GM19035 (cell line): ENCODE measurements around the gene KCTD7.
A peak's percentile ranks its signal among the peaks of the same experiment; 100 is the strongest.
"Not testable (repeated sequence)": the region's sequence is repeated elsewhere in the genome, so short reads cannot be mapped to it uniquely, and the experiment has no call there.

Experiments used
- ATAC-seq: cut with Tn5 transposase; IDR thresholded peaks from one replicate; pipeline ENCODE4 v1.9.1; 2021; ENCODE audit not compliant: unreplicated experiment

Gene KCTD7

GRCh38 chr7:66681491-66682349 is 53.0 kb downstream of the KCTD7 start:
- ATAC-seq = peak; percentile 84

- ATAC-seq = peak; percentile 28
These were observed 53.8 kb downstream of the KCTD7 start for GRCh38 chr7:66682350-66683093.

- ATAC-seq = not testable (repeated sequence)
These were observed 54.6 kb downstream of the KCTD7 start for GRCh38 chr7:66683094-66683769.

GRCh38 chr7:66683770-66684123 is 55.1 kb downstream of the KCTD7 start:
- ATAC-seq = no peak

- not testable (repeated sequence) for ATAC-seq
These were observed 57.0 kb downstream of the KCTD7 start for GRCh38 chr7:66685663-66686062.

GRCh38 chr7:66687186-66687585 is 58.5 kb downstream of the KCTD7 start:
- no peak for ATAC-seq

GRCh38 chr7:66687672-66688071 is 59.0 kb downstream of the KCTD7 start:
- not testable (repeated sequence) for ATAC-seq

- ATAC-seq = no peak
These were observed 60.4 kb downstream of the KCTD7 start for GRCh38 chr7:66689081-66689480.

- ATAC-seq = no peak
These were observed 64.7 kb downstream of the KCTD7 start for GRCh38 chr7:66693331-66693730.
